NCI-H748 (cell line): Measurements from ENCODE around the gene NME8.

Experiments used
- DNase-seq: peaks from one replicate; lab custom pipeline; 2025; ENCODE audit not compliant: unreplicated experiment; lab: John Stamatoyannopoulos, UW

The NME8 gene

DNA sequence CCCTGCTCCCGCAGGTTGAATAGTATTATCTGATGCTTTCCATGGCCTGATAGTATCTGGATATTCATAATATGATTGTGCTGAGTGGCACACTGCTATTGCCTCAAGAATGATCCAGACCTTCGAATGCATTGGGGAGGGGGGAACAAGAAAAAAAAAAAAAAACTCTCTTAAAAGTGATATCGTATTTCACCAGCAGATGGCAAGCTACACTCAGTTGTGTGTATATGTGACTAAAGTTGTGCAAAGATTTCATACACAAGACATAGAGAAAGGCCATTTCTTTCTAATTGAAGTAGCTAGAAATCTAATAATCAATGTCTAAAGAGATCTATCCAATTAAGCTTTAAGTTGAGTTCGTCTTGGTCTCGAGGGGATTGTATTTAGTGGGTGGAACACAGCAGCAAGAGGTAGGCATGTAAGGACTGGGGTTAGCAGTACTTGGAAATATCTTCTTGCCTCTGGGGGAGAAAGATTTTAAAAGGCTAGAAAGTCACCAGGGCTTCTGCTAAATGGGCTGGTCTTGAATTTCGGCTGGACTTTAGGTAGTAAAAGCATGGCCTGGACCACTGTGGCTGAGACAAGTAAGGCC lies 52.9 kb downstream of the NME8 start:
- DNase-seq: peak; percentile 5

- no peak for DNase-seq
These were observed 53.6 kb downstream of the NME8 start for GRCh38 chr7:37901890-37902524.

GRCh38 chr7:37908221-37908788 lies 59.9 kb downstream of the NME8 start:
- no peak for DNase-seq

DNA sequence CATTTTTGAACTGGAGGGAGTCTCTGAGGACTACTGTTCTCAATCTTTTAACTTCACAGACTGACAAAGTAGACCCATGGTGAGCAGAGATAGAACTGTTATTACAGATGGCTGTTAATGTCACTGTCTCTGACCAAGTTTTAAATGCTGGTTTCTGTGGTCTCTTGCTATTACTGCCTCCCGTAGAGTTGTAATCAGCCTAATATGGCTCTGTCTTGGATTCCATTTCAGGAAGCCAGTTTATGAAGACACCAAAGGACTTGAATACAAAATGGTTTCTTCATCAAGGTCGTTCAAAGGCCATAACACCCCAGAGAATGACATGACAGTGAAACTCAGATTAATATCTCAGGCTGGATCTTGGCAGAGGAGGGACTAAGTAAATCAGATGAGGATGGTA lies 64.4 kb downstream of the NME8 start:
- no peak for DNase-seq

- no peak for DNase-seq
These were observed 67.0 kb downstream of the NME8 start for GRCh38 chr7:37915438-37915837.

DNA sequence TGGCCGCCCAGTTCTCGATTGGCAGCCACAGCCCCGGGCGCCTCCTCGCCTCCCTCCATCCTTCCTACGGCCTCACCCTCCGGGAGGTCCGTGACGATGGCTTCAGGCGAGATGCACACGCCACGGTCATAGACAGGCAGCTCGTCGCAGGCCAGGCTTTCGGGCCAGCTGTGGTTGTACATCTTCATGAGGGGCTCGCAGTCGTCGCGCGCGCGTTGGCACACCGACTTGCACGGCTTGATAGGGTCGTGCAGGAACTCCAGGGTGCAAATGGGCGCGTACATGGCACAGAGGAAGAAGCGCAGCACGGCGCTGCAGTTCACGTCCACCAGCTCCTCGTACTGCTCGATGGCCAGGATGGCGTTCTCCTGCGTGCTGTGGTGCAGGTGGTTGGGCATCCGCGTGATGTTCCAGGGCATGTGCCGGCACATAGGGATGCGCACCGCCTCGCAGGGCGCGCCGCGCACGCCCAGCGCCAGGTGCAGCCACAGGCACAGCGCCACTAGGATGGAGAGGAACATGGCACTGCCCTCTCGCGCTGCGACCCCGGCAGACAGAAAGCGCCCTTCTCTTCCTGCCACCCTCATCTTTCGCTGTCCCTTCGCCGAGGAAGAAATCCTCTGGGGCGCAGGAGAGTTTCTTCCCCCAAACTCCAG lies 67.7 kb downstream of the NME8 start:
- peak; percentile 44 for DNase-seq

DNA sequence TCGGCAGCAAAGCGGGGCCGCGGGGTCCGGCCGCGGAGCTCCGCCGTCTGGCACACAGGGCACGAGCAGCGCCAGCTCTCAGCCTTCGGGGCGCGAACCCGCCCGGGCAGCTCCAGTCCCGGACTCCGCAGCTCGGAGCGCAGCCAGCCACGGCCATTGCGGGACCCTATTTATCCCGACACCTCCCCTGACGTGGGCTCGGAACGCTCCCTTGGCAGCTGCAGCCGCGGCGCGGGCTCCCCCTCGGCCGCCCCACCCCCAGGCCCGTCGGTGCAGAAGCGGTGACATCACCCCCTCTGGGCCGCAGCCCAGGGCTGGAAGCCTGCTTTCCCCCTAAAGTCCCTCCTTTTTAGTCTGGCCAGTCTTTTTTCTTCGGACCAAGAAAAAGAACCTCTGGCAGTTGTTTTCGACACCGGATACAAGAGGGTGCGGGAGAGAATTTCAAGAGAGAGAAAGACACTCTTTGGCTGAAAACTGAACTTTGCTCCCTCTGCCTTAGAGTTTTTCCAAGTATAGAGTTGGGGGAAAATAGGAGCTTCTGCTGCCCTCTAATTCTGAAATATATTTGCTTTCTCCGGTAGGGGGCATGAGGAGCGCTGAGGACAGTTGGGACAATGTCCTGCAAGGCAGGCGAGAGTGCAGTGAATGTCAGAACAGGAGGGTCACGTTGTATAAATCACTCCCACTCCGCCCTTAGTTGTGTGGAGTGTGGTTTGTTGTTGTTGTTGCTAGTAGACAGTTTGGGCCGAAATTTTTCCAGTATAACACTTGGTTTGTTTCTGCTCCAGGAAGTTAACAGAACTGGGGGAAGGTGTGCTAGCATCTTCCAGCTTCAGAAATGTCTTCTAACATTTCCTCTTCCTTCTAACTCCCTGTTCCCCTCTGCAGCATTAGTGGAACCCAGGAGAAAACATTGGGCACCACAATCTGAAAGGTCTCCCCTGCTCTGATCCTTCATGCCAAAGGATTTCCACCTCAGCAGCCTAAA lies 68.6 kb downstream of the NME8 start, which contains the start of gene SFRP4:
Gene SFRP4, minus strand, starts transcription at position 145 of the 988 bp plus-strand sequence. CDS start 280 bp downstream, outside the sequence.
- peak; percentile 53 for DNase-seq

GRCh38 chr7:37918526-37918925 lies 70.1 kb downstream of the NME8 start:
- no peak for DNase-seq

- peak; percentile 46 for DNase-seq
These were observed 72.0 kb downstream of the NME8 start, which contains the start of gene EPDR1 for GRCh38 chr7:37920305-37920848. Gene EPDR1, plus strand, starts transcription at chr7:37920640. Its CDS starts 300 bp downstream, at chr7:37920940.

GRCh38 chr7:37920849-37921805 lies 72.7 kb downstream of the NME8 start:
- peak; percentile 46 for DNase-seq

GRCh38 chr7:37921876-37922275 lies 73.5 kb downstream of the NME8 start:
- no peak for DNase-seq

GRCh38 chr7:37923996-37924395 lies 75.6 kb downstream of the NME8 start:
- DNase-seq: no peak

- DNase-seq: no peak
These were observed 76.2 kb downstream of the NME8 start for GRCh38 chr7:37924491-37925041.

GRCh38 chr7:37925620-37926019 lies 77.2 kb downstream of the NME8 start:
- DNase-seq: no peak

GRCh38 chr7:37927773-37928444 lies 79.5 kb downstream of the NME8 start:
- DNase-seq: no peak

- DNase-seq: no peak
These were observed 80.5 kb downstream of the NME8 start for GRCh38 chr7:37928878-37929277.

DNA sequence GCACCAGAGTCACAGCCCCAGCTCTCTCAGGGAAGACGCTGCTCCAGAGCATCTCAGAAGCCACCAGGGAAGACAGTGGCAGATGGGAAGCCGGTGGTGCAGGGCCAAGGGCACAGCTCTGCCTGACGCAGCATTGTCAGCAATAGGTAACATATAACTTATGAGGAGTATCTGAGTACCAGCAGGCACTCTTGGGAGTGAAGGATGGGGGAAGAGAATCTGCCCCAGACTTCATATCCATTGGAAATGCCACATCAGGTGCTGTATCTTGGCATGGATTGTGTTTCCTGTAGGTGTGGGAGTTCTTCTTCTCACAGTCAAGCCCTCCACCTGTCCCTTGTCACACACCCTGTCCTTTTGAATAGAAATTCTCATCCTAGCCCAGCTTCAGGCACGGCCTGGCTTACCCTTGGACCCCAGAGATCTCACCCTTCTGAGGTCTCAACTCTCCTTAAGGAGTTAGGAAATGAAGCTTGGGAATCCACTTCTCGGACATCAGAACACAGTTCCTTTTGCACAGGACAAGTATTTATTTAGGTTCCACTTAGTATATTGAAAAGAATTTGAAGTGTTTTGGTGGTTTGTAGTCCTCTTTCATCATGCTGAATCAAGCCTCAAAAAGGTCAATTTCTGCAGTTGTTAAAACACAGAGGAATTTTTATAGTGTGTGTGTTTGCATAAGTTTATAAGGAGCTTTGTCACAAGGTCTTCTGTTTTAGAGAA lies 82.0 kb downstream of the NME8 start:
- no peak for DNase-seq

GRCh38 chr7:37932543-37932942 lies 84.1 kb downstream of the NME8 start:
- no peak for DNase-seq
